KMS-11 (cell line): ENCODE data around the gene MRTO4.
"Not testable (repeated sequence)": the region's sequence is repeated elsewhere in the genome, so short reads cannot be mapped to it uniquely, and the experiment has no call there.

Experiments
- H2AFZ ChIP-seq: fragments of 200-600 bp; sonication (generic); 2 replicates; pipeline ENCODE4 v1.6.1; 2016; ENCODE audit warnings: antibody characterized with exemption, mixed run types, low read depth
- H3K27ac ChIP-seq: fragments of 200-600 bp; sonication (generic); 2 replicates; pipeline ENCODE4 v1.6.1; 2016; ENCODE audit warnings: mild to moderate bottlenecking, mixed run types
- H3K27me3 ChIP-seq: fragments of 200-600 bp; sonication (generic); 2 replicates; pipeline ENCODE4 v1.6.1; 2017; ENCODE audit warnings: mild to moderate bottlenecking, low read depth, mixed run types, moderate library complexity; ENCODE audit not compliant: insufficient read depth
- H3K36me3 ChIP-seq: fragments of 200-600 bp; sonication (generic); 2 replicates; pipeline ENCODE4 v1.6.1; 2017; ENCODE audit warnings: mild to moderate bottlenecking, mixed run types; ENCODE audit not compliant: insufficient read depth
- H3K4me1 ChIP-seq: fragments of 200-600 bp; sonication (generic); 2 replicates; pipeline ENCODE4 v1.6.1; 2016; ENCODE audit warnings: mild to moderate bottlenecking, low read depth, mixed run types; ENCODE audit not compliant: poor library complexity, severe bottlenecking
- H3K4me2 ChIP-seq: fragments of 200-600 bp; sonication (generic); 2 replicates; pipeline ENCODE4 v1.7.0; 2016; ENCODE audit warnings: mild to moderate bottlenecking, mixed run types
- H3K4me3 ChIP-seq: fragments of 200-600 bp; sonication (generic); IDR thresholded peaks from 2 replicates; pipeline ENCODE4 v1.6.1; 2017; ENCODE audit warnings: low read depth, low read length, mixed read lengths; ENCODE audit not compliant: insufficient read depth
- H3K79me2 ChIP-seq: fragments of 200-600 bp; sonication (generic); 2 replicates; pipeline ENCODE4 v1.6.1; 2016; ENCODE audit warnings: low read depth, mixed run types; ENCODE audit not compliant: insufficient read depth
- H3K9ac ChIP-seq: fragments of 200-600 bp; sonication (generic); 2 replicates; pipeline ENCODE4 v1.6.1; 2016; ENCODE audit warnings: mild to moderate bottlenecking, mixed run types
- H4K20me1 ChIP-seq: fragments of 200-600 bp; sonication (generic); 2 replicates; pipeline ENCODE4 v1.6.1; 2016; ENCODE audit warnings: mild to moderate bottlenecking, mixed run types; ENCODE audit not compliant: insufficient read depth
- CTCF ChIP-seq: fragments of 200-600 bp; sonication (generic); conservative IDR thresholded peaks from 2 replicates; pipeline ENCODE4 v1.6.1; 2017; ENCODE audit warnings: low read depth, mild to moderate bottlenecking, antibody characterized with exemption, low read length, moderate library complexity, mixed read lengths

The MRTO4 gene

GRCh38 chr1:19300211-19300610 lies 48.6 kb downstream of the MRTO4 start:
- Histone ChIP-seq H3K4me1 (no peaks in the 10 kb centered on the region), H2AFZ (no peak overlapping the region), H4K20me1 (no peaks in the 10 kb centered on the region), H3K27me3 (no peaks in the 10 kb centered on the region), H3K4me2 (no peak overlapping the region), H3K36me3 (no peaks in the 10 kb centered on the region), H3K9ac (no peak overlapping the region), H3K27ac (no peak overlapping the region), H3K79me2 (no peaks in the 10 kb centered on the region), H3K4me3 (no peak overlapping the region)
- no peak for TF ChIP-seq CTCF

GRCh38 chr1:19304081-19304480 lies 52.5 kb downstream of the MRTO4 start:
- not testable (repeated sequence) for H3K9ac ChIP-seq, H3K4me3 ChIP-seq, H3K36me3 ChIP-seq, H3K79me2 ChIP-seq, H3K27me3 ChIP-seq, H3K4me2 ChIP-seq, H3K4me1 ChIP-seq, H3K27ac ChIP-seq, H4K20me1 ChIP-seq, H2AFZ ChIP-seq

- no peaks in the 10 kb centered on the region for H3K79me2 ChIP-seq
- TF ChIP-seq CTCF: no peak
- no peak overlapping the region for H3K4me2 ChIP-seq
- no peak overlapping the region for H3K27ac ChIP-seq
- no peak overlapping the region for H2AFZ ChIP-seq
- no peak overlapping the region for H3K9ac ChIP-seq
- H3K4me3 ChIP-seq: no peak overlapping the region
- no peaks in the 10 kb centered on the region for H3K27me3 ChIP-seq
- H3K4me1 ChIP-seq: peaks cover 4% of the 10 kb centered on the region
- no peaks in the 10 kb centered on the region for H4K20me1 ChIP-seq
- H3K36me3 ChIP-seq: no peaks in the 10 kb centered on the region
Measured at GRCh38 chr1:19305880-19306279, 54.3 kb downstream of the MRTO4 start.

GRCh38 chr1:19306941-19307340 lies 55.3 kb downstream of the MRTO4 start:
- no peak overlapping the region for H3K27ac ChIP-seq
- H3K36me3 ChIP-seq: no peaks in the 10 kb centered on the region
- H4K20me1 ChIP-seq: no peaks in the 10 kb centered on the region
- H2AFZ ChIP-seq: no peak overlapping the region
- H3K79me2 ChIP-seq: no peaks in the 10 kb centered on the region
- no peak overlapping the region for H3K4me3 ChIP-seq
- H3K4me1 ChIP-seq: peaks cover 8% of the 10 kb centered on the region
- no peaks in the 10 kb centered on the region for H3K27me3 ChIP-seq
- no peak for TF ChIP-seq CTCF
- H3K9ac ChIP-seq: no peak overlapping the region
- H3K4me2 ChIP-seq: no peak overlapping the region

GRCh38 chr1:19307794-19308508 lies 56.3 kb downstream of the MRTO4 start:
- Histone ChIP-seq H3K4me2 (no peak overlapping the region), H3K79me2 (no peaks in the 10 kb centered on the region), H3K9ac (no peak overlapping the region), H3K27ac (no peak overlapping the region), H2AFZ (no peak overlapping the region), H3K4me3 (no peak overlapping the region), H3K4me1 (peaks cover 13% of the 10 kb centered on the region), H3K27me3 (no peaks in the 10 kb centered on the region), H4K20me1 (no peaks in the 10 kb centered on the region), H3K36me3 (no peaks in the 10 kb centered on the region)
- no peak for TF ChIP-seq CTCF
